Measurements from ENCODE around the gene PTPRO.

DNA sequence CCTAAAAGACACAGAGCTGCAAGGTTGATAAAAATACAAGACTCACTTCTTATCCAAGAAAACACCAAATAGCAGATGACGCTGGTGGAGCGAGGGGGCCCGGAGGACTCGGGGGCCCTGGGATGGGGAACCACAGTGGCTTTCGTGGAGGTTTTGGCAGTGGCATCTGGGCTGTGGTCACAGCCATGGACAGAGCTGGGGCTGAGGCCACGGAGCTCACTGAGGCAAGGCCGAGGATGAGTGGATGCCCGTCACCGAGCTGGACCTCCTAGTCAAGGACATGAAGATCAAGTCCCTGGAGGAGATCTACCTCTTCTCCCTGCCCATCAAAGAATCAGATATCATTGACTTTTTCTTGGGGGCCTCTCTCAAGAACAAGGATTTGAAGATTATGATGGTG is 117.2 kb downstream of the PTPRO start:
- TF ChIP-seq ZFX (IDR thresholded peaks at IDR 0.05; ENCODE audit: borderline replicate concordance) = no peak
- TF ChIP-seq, protein P1, sequence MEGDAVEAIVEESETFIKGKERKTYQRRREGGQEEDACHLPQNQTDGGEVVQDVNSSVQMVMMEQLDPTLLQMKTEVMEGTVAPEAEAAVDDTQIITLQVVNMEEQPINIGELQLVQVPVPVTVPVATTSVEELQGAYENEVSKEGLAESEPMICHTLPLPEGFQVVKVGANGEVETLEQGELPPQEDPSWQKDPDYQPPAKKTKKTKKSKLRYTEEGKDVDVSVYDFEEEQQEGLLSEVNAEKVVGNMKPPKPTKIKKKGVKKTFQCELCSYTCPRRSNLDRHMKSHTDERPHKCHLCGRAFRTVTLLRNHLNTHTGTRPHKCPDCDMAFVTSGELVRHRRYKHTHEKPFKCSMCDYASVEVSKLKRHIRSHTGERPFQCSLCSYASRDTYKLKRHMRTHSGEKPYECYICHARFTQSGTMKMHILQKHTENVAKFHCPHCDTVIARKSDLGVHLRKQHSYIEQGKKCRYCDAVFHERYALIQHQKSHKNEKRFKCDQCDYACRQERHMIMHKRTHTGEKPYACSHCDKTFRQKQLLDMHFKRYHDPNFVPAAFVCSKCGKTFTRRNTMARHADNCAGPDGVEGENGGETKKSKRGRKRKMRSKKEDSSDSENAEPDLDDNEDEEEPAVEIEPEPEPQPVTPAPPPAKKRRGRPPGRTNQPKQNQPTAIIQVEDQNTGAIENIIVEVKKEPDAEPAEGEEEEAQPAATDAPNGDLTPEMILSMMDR (IDR thresholded peaks at IDR 0.05) = no peak
